Measurements from ENCODE around the gene PCDHB7. TPM values are rescaled to one million over a fixed set of nuclear protein-coding genes. Genes with fewer than 3 reads are reported as not detected.
A peak's percentile ranks its signal among the peaks of the same experiment; 100 is the strongest.
"Not testable (repeated sequence)": the region's sequence is repeated elsewhere in the genome, so short reads cannot be mapped to it uniquely, and the experiment has no call there.

The PCDHB7 gene
- total RNA-seq (1 to 10 TPM; 1.4 to 5.3 (median 2.5) TPM), polyA plus RNA-seq (under 1 TPM in 1 of 3 donors, not detected in 2; 0.28 TPM)

- H3K27me3 ChIP-seq = peaks cover 0 to 34% (median 4%) of the 10 kb centered on the region in 3 donors
- H3K4me1 ChIP-seq = no peaks in the 10 kb centered on the region
- H3K4me3 ChIP-seq = peak within 1 kb of the TSS in 3 of 4 donors; percentile 2 to 23 (median 12)
- intact Hi-C loops (cut with DNase I) = no loop called here
- no peaks in the 10 kb centered on the region for H3K36me3 ChIP-seq
- 33 to 46% methylated on average over 20 of the region's 20 CpGs for WGBS, 2 donors
- no peak for DNase-seq
- peaks cover 8 to 36% (median 17%) of the 10 kb centered on the region in 4 donors for H3K9me3 ChIP-seq
- no peak within 1 kb of the TSS for H3K27ac ChIP-seq
- no peak for TF ChIP-seq POLR2AphosphoS5 (IDR thresholded peaks at IDR 0.05)
- TF ChIP-seq POLR2A (IDR thresholded peaks at IDR 0.05) = no peak
- TF ChIP-seq EP300 (IDR thresholded peaks at IDR 0.05) = no peak
- TF ChIP-seq CTCF (IDR thresholded peaks at IDR 0.05) = peak in 1 of 4 experiments; percentile 23
Measured at GRCh38 chr5:141172381-141173204, at the start of gene PCDHB7. Gene PCDHB7 (plus strand): TSS chr5:141172644. CDS start chr5:141172836, 192 bp downstream.

- intact Hi-C loops (cut with DNase I); DNase-seq; H3K4me1 ChIP-seq; H3K27me3 ChIP-seq; H3K36me3 ChIP-seq; H3K27ac ChIP-seq: not testable (repeated sequence)
- H3K4me3 ChIP-seq = peak overlapping the region in 1 of 4 donors; percentile 3
- WGBS, 2 donors = 44 to 72% methylated on average over 68 to 71 of the region's 73 CpGs
- H3K9me3 ChIP-seq = peaks cover 0 to 11% (median 7%) of the 10 kb centered on the region in 4 donors
Measured at GRCh38 chr5:141123396-141124135, 48.9 kb upstream of the PCDHB7 start.

- H3K4me1 ChIP-seq = no peaks in the 10 kb centered on the region
- no peaks in the 10 kb centered on the region for H3K36me3 ChIP-seq
- no peak overlapping the region for H3K4me3 ChIP-seq
- H3K9me3 ChIP-seq = peaks cover 0 to 11% (median 5%) of the 10 kb centered on the region in 4 donors
- H3K27ac ChIP-seq = no peak overlapping the region
- intact Hi-C loops (cut with DNase I) = no loop called here
- peaks cover 0 to under 1% (median 0%) of the 10 kb centered on the region in 3 donors for H3K27me3 ChIP-seq
- DNase-seq = no peak
- TF ChIP-seq POLR2AphosphoS5 (IDR thresholded peaks at IDR 0.05) (no peak), CTCF (IDR thresholded peaks at IDR 0.05) (no peak)
- WGBS, 2 donors = 94% methylated on average over 1 of the region's 1 CpG
Measured at GRCh38 chr5:141127305-141127704, 45.1 kb upstream of the PCDHB7 start.

GRCh38 chr5:141135030-141135717 is 37.3 kb upstream of the PCDHB7 start, which contains the start of gene PCDHB5:
Gene PCDHB5 (plus strand): TSS chr5:141135206. CDS start chr5:141135435, 229 bp downstream.
- Histone ChIP-seq H3K27ac (no peak within 1 kb of the TSS), H3K4me3 (peak within 1 kb of the TSS; percentile 12 to 44 (median 34)), H3K4me1 (no peaks in the 10 kb centered on the region), H3K27me3 (no peaks in the 10 kb centered on the region), H3K36me3 (no peaks in the 10 kb centered on the region), H3K9me3 (peaks cover 9 to 42% (median 22%) of the 10 kb centered on the region in 4 donors)
- no peak for TF ChIP-seq POLR2AphosphoS5 (IDR thresholded peaks at IDR 0.05)
- TF ChIP-seq EP300 (IDR thresholded peaks at IDR 0.05) = no peak
- peak in 1 of 4 experiments; percentile 28 for TF ChIP-seq CTCF (IDR thresholded peaks at IDR 0.05)
- no peak for TF ChIP-seq POLR2A (IDR thresholded peaks at IDR 0.05)
- no peak for DNase-seq
- intact Hi-C loops (cut with DNase I) = no loop called here
- WGBS, 2 donors = 23 to 43% methylated on average over 22 of the region's 22 CpGs

All from sigmoid colon (tissue), 7 donors.